Measurements from ENCODE around the gene ZNF735. TPM values are rescaled to one million over a fixed set of nuclear protein-coding genes. Genes with fewer than 3 reads are reported as not detected.
"Not testable (repeated sequence)": the region's sequence is repeated elsewhere in the genome, so short reads cannot be mapped to it uniquely, and the experiment has no call there.

The ZNF735 gene
- total RNA-seq: not detected in 3 replicates

- no peak within 1 kb of the TSS for H3K4me3 Mint-ChIP-seq
- DNase-seq (ENCODE audit: low spot score in 2 of 2, unreplicated experiment in 2 of 2): no peak
- no peaks in the 10 kb centered on the region for H3K27me3 Mint-ChIP-seq (ENCODE audit: low read depth)
- H3K27ac Mint-ChIP-seq: no peak within 1 kb of the TSS
- no peak for TF ChIP-seq CTCF (IDR thresholded peaks at IDR 0.05; ENCODE audit: unreplicated experiment)
- peaks cover 34% of the 10 kb centered on the region for H3K9me3 Mint-ChIP-seq
- H3K36me3 Mint-ChIP-seq: peaks cover 2% of the 10 kb centered on the region
- H3K4me1 Mint-ChIP-seq: no peaks in the 10 kb centered on the region
Observed at GRCh38 chr7:64206903-64207302, at the start of gene ZNF735. TSS of gene ZNF735 (plus strand) at chr7:64207203. CDS start at chr7:64207203, 0 bp downstream.

- not testable (repeated sequence) for H3K36me3 Mint-ChIP-seq, H3K27ac Mint-ChIP-seq
Observed at GRCh38 chr7:64170974-64171373, 36.0 kb upstream of the ZNF735 start.

GRCh38 chr7:64174328-64174727 is 32.7 kb upstream of the ZNF735 start:
- H3K36me3 Mint-ChIP-seq: peaks cover 1% of the 10 kb centered on the region
- no peak overlapping the region for H3K4me3 Mint-ChIP-seq
- peaks cover 52% of the 10 kb centered on the region for H3K9me3 Mint-ChIP-seq
- no peaks in the 10 kb centered on the region for H3K27me3 Mint-ChIP-seq (ENCODE audit: low read depth)
- H3K27ac Mint-ChIP-seq: no peak overlapping the region
- TF ChIP-seq CTCF (IDR thresholded peaks at IDR 0.05; ENCODE audit: unreplicated experiment): no peak
- H3K4me1 Mint-ChIP-seq: no peaks in the 10 kb centered on the region
- no peak for DNase-seq (ENCODE audit: low spot score in 2 of 2, unreplicated experiment in 2 of 2)

More at GRCh38 chr7:64170974-64171373, 36.0 kb upstream of the ZNF735 start:
- H3K4me3 Mint-ChIP-seq; H3K27me3 Mint-ChIP-seq (ENCODE audit: low read depth); H3K4me1 Mint-ChIP-seq; DNase-seq (ENCODE audit: low spot score in 2 of 2, unreplicated experiment in 2 of 2): not testable (repeated sequence)
- peaks cover 46% of the 10 kb centered on the region for H3K9me3 Mint-ChIP-seq

- Mint-ChIP-seq H3K27ac (no peak overlapping the region), H3K4me3 (no peak overlapping the region), H3K9me3 (peaks cover 52% of the 10 kb centered on the region), H3K4me1 (no peaks in the 10 kb centered on the region), H3K27me3 (ENCODE audit: low read depth) (no peaks in the 10 kb centered on the region), H3K36me3 (peaks cover 1% of the 10 kb centered on the region)
- no peak for DNase-seq (ENCODE audit: low spot score in 2 of 2, unreplicated experiment in 2 of 2)
- no peak for TF ChIP-seq CTCF (IDR thresholded peaks at IDR 0.05; ENCODE audit: unreplicated experiment)
Observed at GRCh38 chr7:64174941-64175340, 32.1 kb upstream of the ZNF735 start.

GRCh38 chr7:64180989-64181388 is 26.0 kb upstream of the ZNF735 start:
- Mint-ChIP-seq H3K27ac (no peak overlapping the region), H3K9me3 (peaks cover 40% of the 10 kb centered on the region), H3K36me3 (peaks cover 1% of the 10 kb centered on the region), H3K4me3 (no peak overlapping the region), H3K27me3 (ENCODE audit: low read depth) (no peaks in the 10 kb centered on the region), H3K4me1 (no peaks in the 10 kb centered on the region)
- no peak for TF ChIP-seq CTCF (IDR thresholded peaks at IDR 0.05; ENCODE audit: unreplicated experiment)
- no peak for DNase-seq (ENCODE audit: low spot score in 2 of 2, unreplicated experiment in 2 of 2)

GRCh38 chr7:64181586-64181985 is 25.4 kb upstream of the ZNF735 start:
- no peak overlapping the region for H3K27ac Mint-ChIP-seq
- DNase-seq (ENCODE audit: low spot score in 2 of 2, unreplicated experiment in 2 of 2): no peak
- TF ChIP-seq CTCF (IDR thresholded peaks at IDR 0.05; ENCODE audit: unreplicated experiment): no peak
- H3K9me3 Mint-ChIP-seq: peaks cover 45% of the 10 kb centered on the region
- H3K4me1 Mint-ChIP-seq: no peaks in the 10 kb centered on the region
- H3K36me3 Mint-ChIP-seq: peaks cover 1% of the 10 kb centered on the region
- H3K4me3 Mint-ChIP-seq: no peak overlapping the region
- no peaks in the 10 kb centered on the region for H3K27me3 Mint-ChIP-seq (ENCODE audit: low read depth)

Measured in mesothelial cell of epicardium (in vitro differentiated cells).